Osteocyte (in vitro differentiated cells): ENCODE results near the gene CCDC124. TPM values are rescaled to one million over a fixed set of nuclear protein-coding genes. Genes with fewer than 3 reads are reported as not detected.

ENCODE experiments used
- DNase-seq: peaks from one replicate; pipeline ENCODE4 v3.0.0; 2021; ENCODE audit warnings: mixed read lengths; ENCODE audit not compliant: unreplicated experiment; ENCODE audit errors: extremely low spot score
- H3K27ac Mint-ChIP-seq: one replicate; pipeline ENCODE4 v1.8.0; 2021; ENCODE audit warnings: mild to moderate bottlenecking, mixed read lengths; ENCODE audit not compliant: unreplicated experiment
- H3K27me3 Mint-ChIP-seq: one replicate; pipeline ENCODE4 v1.8.0; 2021; ENCODE audit warnings: mixed read lengths; ENCODE audit not compliant: unreplicated experiment
- H3K36me3 Mint-ChIP-seq: one replicate; pipeline ENCODE4 v1.8.0; 2021; ENCODE audit warnings: mixed read lengths; ENCODE audit not compliant: unreplicated experiment
- H3K4me1 Mint-ChIP-seq: one replicate; pipeline ENCODE4 v1.8.0; 2021; ENCODE audit warnings: mixed read lengths; ENCODE audit not compliant: unreplicated experiment
- H3K4me3 Mint-ChIP-seq: one replicate; pipeline ENCODE4 v1.8.0; 2021; ENCODE audit warnings: mild to moderate bottlenecking, moderate library complexity, mixed read lengths; ENCODE audit not compliant: unreplicated experiment
- H3K9me3 Mint-ChIP-seq: one replicate; pipeline ENCODE4 v1.8.0; 2021; ENCODE audit warnings: mixed read lengths; ENCODE audit not compliant: unreplicated experiment
- CTCF ChIP-seq: fragments of 200-600 bp; sonication (generic); IDR thresholded peaks from 2 replicates; pipeline ENCODE4 v1.5.0; 2021; ENCODE audit warnings: antibody characterized with exemption, mild to moderate bottlenecking, moderate library complexity
- total RNA-seq: library from RNA; stranded (reverse); gene quantifications from 2 replicates; pipeline ENCODE4 v1.2.1, GENCODE V29; 2021

CCDC124 gene
- total RNA-seq, 1 donor from 2014 or later = 81.9 TPM

- H3K4me3 Mint-ChIP-seq = no peak overlapping the region
- peaks cover 13% of the 10 kb centered on the region for H3K4me1 Mint-ChIP-seq
- H3K27me3 Mint-ChIP-seq = no peaks in the 10 kb centered on the region
- DNase-seq = no peak
- H3K27ac Mint-ChIP-seq = no peak overlapping the region
- H3K9me3 Mint-ChIP-seq = no peaks in the 10 kb centered on the region
- TF ChIP-seq CTCF = no peak
- H3K36me3 Mint-ChIP-seq = no peaks in the 10 kb centered on the region
Observed at GRCh38 chr19:17937371-17937900, 4.6 kb downstream of the CCDC124 start.

GRCh38 chr19:17938092-17938845, 5.5 kb downstream of the CCDC124 start:
- Mint-ChIP-seq H3K27ac (no peak overlapping the region), H3K9me3 (no peaks in the 10 kb centered on the region), H3K36me3 (no peaks in the 10 kb centered on the region), H3K4me3 (no peak overlapping the region), H3K4me1 (peaks cover 10% of the 10 kb centered on the region), H3K27me3 (no peaks in the 10 kb centered on the region)
- peak; percentile 95 for TF ChIP-seq CTCF
- peak; percentile 89 for DNase-seq

GRCh38 chr19:17942181-17942580, 9.4 kb downstream of the CCDC124 start:
- H3K9me3 Mint-ChIP-seq = no peaks in the 10 kb centered on the region
- no peak overlapping the region for H3K4me3 Mint-ChIP-seq
- H3K27ac Mint-ChIP-seq = no peak overlapping the region
- no peak for TF ChIP-seq CTCF
- DNase-seq = no peak
- H3K4me1 Mint-ChIP-seq = peaks cover 5% of the 10 kb centered on the region
- H3K27me3 Mint-ChIP-seq = no peaks in the 10 kb centered on the region
- H3K36me3 Mint-ChIP-seq = no peaks in the 10 kb centered on the region

- Mint-ChIP-seq H3K27ac (no peak overlapping the region), H3K4me3 (no peak overlapping the region), H3K9me3 (no peaks in the 10 kb centered on the region), H3K27me3 (no peaks in the 10 kb centered on the region), H3K4me1 (peaks cover 8% of the 10 kb centered on the region), H3K36me3 (no peaks in the 10 kb centered on the region)
- TF ChIP-seq CTCF = no peak
- DNase-seq = peak; percentile 84
Observed at GRCh38 chr19:17942582-17943273, 9.9 kb downstream of the CCDC124 start.
